DMS79 (cell line): Measurements from ENCODE around the gene IL10RA.

ENCODE experiments used
- DNase-seq: peaks from one replicate; lab custom pipeline; 2025; lab: John Stamatoyannopoulos, UW

IL10RA gene

DNA sequence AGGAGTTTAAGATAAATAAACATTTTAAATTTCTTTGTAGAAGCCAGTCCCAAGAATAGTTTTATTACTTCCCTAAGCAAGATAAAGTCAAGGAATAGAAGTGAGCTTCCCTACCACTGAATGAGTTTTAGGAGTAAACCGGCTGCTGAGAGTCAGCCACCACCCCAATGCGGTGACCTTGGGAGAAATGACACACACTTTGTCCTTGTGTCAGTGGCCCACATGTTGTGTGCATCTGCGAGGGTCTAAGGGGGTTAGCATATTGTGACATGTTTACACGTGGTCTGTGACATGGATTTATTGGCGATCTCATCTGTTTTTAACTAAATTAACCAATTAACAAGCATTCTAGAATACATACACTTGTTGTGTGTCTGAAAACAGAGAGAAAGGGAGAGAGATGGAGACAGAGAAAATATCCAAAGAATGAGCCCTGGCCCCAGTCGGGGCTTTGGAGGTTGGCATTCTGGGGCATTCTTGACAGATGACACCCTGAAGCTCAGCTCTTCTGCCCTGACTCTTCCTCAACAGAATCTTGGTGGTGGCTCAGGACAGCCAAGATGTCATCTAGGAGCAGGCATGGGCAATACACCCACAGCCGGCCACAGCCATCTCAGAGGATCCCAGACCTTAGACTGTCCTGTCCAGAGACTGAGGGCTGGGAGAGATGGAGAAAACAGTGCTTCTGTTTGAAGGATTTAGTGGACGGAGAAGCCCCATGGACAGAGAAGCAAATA is 60.9 kb downstream of the IL10RA start:
- no peak for DNase-seq

DNA sequence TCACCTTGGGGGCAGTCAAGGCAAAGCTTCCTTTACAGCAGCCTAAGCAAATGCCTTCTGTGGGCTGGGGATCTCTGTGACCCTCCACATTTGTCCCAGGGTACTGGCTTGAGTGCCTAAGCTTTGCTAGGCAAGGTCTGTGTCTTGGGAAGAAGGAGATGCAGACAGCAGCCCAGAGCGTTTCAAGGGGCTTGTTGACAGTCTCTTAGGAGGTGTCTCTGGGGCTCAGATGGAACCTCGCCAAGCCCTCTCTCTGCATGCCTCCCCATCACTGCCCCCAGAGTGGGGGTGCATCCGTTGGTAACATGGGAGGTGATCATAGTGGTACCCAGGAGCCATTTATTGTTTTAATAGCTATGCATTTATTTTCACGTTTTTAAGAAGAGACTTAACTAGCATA is 61.6 kb downstream of the IL10RA start:
- no peak for DNase-seq

DNA sequence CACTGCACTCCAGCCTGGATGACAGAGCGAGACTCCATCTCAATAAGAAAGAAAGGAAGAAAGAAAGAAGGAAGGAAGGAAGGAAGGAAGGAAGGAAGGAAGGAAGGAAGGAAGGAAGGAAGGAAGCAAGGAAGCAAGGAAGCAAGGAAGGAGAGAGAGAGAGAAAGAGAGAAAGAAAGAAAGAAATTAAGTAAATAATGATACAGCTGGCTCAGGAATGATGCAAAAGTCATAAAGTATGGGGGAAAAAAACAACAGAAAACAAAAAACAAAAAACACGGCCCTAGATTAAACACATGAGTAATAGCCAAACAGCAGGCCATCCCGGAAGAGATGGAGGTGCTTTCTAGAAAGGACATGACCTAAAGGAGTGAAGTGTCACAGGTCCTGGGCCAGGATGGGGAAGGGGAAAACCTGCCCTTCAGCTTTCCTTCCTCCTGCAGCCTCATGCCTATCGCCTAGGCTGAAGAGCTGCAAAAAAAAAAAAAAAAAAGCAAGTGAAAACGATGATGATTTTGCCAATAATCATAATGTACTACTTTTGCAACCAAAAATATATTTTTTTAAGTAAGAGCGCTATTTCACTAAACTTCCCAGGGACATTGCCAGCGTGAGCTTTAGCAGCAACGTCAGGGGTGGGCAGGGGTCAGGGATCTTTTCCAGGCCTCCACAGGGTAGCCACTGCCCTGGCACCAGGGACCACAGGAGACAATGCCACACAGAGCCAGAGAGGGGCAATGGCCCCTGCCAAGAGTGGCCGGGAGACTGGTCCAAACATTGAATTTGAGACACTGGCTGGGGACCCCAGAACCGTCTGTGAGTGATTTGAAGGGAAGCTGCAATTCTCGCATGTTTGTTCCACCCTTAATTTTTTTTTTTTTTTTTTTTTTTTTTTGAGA is 62.5 kb downstream of the IL10RA start:
- DNase-seq = no peak

DNA sequence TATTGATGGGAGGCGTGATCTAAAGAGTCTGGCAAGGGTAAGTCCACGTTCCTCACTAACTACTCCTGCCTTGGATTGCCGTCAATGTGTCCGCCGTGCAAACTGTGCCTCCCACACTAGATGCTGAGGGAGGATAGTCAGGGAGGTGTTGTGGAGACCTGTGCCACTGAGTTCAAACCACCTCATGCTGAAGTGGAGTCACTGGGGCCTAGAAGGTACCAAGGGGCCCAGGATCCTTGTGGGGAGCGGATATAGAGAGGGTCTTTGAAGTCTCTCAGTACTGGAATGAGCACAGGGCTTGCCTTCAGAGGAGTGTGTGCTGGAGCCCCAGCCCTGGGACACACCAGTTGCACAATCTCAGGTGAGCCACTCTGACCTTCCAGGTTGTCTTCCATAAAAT is 63.6 kb downstream of the IL10RA start:
- no peak for DNase-seq

DNA sequence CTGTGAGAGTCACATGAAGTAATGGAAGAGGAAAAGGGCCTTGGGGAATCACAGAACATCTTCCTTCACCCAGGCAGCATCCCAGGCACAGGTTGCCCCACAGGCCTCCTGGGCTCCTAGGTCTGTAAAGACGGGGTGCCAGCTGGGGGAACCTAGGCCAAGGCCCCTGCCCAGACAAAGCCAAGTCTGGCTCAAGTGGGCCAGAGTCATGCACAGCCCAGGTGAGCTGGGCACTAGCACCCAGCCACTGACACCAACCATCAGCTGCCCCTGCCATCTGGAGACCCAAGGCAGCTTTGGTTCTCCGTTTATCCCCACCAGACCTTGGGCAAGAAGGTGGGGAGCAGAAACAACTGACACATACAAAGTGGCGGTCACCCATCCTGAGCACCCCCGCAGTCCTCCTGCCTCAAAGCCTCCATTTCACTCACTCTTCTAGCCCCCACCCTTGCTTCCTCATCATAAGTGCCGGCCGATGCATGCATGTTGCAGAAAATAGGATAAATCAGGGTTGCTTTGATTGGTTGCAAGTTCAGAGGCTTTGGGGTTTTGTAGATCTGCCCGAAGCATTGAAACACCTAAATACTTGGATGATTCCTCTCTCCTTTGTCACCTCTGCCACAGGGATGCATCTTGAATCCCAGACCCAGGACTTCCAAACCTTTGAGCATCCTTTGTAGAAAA is 64.2 kb downstream of the IL10RA start:
- no peak for DNase-seq
